Hematopoietic multipotent progenitor cell treated with erythropoietin and hydrocortisone succinate and interleukin-3 and kit ligand, for 6 days (in vitro differentiated cells): ENCODE data around the gene SLC2A10.

Experiments used
- DNase-seq: peaks from one replicate; pipeline ENCODE4 v3.0.0-alpha.2; 2015

SLC2A10 gene

DNA sequence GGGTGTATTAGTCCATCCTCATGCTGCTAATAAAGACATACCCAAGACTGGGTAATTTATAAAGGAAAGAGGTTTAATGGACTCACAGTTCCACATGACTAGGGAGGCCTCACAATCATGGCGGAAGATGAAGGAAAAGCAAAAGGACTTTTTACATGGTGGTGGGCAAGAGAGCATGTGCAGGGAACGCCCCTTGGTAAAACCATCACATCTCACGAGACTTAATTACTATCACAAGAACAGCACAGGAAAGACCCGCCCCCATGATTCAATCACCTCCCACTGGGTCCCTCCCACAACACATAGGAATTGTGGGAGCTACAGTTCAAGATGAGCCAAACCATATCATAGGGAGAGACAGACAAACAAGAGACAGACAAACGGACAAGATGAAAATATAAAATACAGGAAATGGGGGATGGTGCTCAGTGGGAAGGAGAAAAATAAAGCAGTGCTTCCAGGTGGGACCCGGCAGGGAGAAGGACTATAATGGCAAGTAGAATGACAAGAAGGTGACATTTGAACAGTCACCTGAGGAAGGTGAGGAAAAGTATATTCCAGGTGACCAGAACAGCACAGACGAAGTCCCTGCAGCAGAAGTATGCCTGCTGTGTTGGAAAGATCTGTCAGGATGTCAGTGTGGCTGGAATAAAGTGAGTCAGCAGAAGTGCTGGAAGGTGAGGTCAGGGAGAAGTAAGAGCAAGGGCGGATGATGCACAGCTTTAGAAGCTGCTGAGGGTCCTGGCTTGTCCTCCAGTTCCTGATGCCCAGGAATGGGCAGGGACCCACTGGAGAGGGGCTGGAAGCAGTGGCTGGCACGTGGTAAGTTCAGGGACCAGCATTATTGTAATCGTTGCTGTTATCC is 61.1 kb downstream of the SLC2A10 start:
- no peak for DNase-seq

DNA sequence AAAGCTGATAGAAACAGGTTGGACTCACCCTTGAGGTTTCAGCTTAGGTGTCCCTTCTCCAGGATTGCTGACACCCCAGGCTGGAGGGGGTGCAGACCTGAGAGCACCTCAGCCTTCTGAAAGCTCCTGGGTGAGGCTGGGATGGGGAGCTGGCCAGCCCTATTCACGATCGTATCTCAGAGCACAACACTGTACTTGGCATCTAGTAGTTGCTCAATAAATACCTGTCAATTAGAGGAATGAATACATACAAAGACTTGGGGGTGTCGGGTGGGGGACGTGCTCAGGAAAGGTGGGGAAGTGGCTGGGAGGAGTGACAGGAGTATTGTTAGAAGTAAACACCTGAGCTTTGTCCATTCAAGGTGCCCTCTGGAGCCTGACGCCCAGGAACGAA is 61.7 kb downstream of the SLC2A10 start:
- DNase-seq, result no peak

DNA sequence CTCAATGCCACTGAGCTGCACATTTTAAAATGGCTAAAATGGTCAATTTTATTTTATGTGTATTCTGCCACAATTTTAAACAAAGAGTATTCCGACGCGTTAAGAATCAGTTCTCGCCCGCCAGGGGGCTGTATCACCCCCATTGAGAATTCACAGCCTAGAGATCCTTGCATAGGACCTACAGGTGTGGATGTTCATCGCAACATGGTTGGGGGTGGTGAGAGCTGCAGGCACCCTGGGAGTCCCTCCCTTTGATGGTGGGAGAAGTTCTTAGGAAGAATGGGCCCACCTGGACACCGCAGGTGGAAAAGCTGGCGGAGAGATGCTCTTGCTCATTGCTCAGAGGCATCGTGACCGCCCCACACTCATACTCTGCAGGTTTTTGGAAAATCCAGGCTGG is 63.5 kb downstream of the SLC2A10 start:
- DNase-seq, result no peak

DNA sequence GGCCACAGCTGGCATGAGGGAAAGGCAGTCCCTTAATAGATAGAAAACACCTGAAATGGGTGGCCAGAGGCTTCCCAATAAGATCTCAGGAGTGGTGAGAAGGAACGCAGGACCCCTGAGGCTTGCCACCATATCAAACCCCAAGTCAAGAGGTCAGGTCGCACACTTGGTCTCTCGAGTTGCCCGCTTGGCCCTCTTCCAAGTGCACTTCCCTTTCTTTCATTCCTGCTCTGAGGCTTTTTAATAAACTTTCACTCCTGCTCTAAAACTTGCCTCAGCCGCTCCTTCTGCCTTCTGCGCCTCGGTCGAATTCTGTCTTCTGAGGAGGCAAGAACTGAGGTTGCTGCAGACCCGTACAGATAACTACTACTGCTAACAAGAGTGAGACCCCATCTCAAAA is 64.2 kb downstream of the SLC2A10 start:
- no peak for DNase-seq

DNA sequence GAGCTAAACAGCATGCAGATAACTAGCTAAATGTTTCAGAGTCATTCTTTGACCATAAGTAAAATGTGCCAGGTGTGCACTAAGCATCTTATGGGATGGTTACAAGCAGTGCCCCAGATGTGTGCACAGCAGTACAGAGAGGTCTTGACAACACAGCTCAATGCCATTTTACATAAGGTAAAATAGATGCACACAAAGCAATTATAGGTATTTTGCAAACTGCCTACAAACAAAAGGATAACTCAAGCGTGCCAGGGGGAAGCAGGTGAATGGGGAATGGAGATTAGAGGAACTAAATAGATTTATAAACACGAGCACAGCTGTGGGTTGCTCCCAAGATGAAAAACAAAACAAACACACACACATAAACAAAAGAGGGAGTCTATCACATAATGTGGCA is 64.8 kb downstream of the SLC2A10 start:
- DNase-seq, result no peak

DNA sequence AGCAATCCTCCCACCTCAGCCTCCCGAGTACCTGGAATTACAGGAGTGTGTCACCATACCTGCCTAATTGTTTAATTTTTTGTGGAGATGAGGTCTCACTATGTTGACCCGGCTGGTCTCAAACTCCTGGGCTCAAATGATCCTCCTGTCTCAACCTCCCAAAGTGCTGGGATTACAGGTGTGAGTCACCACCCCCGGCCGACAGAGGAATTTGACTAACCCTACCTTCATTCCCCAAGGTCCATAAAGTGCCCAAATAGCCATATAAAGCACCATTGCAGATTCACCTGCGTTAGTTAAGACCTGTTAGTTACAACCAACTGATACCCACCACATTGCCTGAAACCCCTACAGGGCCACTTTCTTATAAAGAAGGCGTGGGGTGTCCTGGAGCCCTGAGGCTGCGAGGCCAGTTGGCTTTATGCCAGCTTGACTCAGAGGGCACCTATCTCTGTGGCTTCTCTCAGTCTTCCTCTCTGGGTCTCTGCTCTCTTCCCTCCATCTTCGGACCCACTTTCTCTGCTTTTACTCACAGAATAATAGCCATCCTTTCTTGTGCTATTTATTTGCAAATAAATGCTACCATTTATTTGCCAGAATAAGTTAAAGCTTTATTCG is 65.6 kb downstream of the SLC2A10 start:
- DNase-seq, result no peak

DNA sequence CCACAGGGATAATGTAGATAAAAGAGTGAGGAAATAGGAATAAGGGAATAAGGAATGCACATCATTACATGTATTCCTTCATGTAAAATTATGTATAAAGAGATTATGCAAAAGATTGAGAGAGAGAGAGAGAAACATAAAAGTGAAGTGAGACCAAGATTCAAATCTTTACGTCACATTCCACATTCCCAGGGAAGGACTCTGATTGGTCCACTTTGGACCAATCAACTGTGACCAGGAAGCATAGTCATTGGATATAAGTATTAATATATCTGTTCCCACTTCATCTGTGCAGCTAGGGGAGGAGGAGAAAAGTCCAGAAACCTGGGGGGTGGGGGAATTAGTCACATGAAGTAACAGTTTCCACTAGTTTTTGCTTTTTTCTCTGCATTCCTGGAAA is 66.4 kb downstream of the SLC2A10 start:
- DNase-seq, result no peak

DNA sequence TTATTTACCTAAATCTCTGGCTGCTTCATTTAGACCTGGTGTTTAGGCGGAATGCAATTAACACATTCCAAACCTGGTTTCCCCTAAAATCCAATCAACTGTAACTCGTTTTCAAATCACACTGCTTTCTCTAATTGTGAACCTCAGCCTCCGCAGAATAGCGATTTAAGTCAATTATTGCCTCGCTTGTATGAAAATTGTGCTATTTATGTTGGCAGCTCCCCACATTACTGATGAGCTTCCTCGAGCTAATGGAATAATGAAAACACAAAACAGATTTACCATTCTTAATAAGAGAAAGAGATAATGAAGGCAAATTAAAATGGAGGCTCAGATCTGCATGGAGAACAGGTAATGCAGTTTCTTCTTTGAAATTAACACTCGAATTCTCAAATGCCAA is 67.9 kb downstream of the SLC2A10 start:
- no peak for DNase-seq

DNA sequence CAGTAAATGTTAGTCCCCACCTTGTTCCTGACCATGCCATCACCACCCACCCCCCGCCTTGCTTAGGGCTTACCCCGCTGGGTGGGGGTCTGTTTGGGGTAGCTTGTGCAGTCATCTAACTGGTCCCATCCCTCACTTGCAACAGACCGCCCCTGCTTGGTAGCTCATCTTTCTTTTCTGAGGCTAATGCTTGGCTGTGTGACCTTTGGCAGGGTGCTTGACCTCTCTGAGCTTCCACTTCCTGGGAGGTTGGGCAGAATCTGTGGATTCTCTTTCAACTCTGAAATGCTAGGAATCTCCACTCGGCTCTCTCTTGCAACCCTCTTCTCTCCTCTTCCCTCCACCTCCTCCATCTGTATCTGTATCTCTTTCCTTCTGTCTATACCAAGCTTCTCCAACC is 70.4 kb downstream of the SLC2A10 start:
- DNase-seq, result no peak

DNA sequence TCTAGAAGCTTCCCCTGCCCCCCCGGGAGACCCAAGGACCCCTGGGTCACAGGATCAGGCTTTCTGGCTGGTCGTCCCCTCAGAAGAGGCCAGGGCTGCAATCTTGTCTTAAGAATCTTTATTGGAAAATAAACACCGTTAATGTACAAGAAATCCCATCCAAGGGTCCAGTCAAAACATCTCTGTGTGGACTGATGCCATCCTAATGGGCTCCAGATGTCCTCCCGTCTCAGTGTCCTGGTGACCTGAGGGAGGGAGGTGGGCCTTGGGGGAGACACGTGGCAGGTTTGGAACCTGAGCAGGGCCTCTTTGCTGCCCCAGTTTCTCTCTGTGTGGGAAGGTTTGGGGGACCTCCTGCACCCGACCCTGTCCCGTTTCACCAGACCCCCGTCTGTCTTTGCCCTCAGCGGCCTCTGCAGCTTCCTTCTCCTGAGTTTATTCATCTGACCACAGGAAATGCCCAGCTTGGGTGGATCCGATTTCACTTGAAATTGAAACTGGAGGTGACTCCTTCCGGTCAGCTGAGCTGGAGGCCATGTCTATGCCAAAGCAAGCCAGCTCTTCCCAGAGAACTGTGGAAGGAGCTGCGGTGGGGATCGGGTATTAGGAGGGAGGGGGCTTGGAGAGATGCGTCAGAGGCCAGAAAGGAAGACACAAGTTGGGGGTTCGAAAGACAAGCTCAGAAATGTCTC is 75.1 kb downstream of the SLC2A10 start:
- DNase-seq, result no peak
